A549 (cell line): Measurements from ENCODE around the gene MAGI2.

Source experiments
- CBX2 ChIP-seq: fragments of 200-600 bp; sonication (generic); IDR thresholded peaks from 2 replicates; pipeline ENCODE4 v1.6.1; 2016; ENCODE audit warnings: low read depth, mild to moderate bottlenecking, borderline replicate concordance
- CBX8 ChIP-seq: fragments of 200-600 bp; sonication (generic); IDR thresholded peaks from 2 replicates; pipeline ENCODE4 v1.6.1; 2016
- CHD2 ChIP-seq: fragments of 150-350 bp; IDR thresholded peaks from 2 replicates; pipeline ENCODE4 v1.6.1; 2014; ENCODE audit warnings: low read length; ENCODE audit not compliant: partially characterized antibody
- EP300 ChIP-seq, 2 experiments: fragments of >200 bp; sonication (Bioruptor Twin); formaldehyde crosslinking; IDR thresholded peaks; 2 replicates in 1 of 2; 3 replicates in 1 of 2; pipeline ENCODE4 v1.6.1; 2016 to 2017
- ESRRA ChIP-seq: fragments of 150-350 bp; IDR thresholded peaks from 2 replicates; pipeline ENCODE4 v1.6.1; 2014; ENCODE audit warnings: mild to moderate bottlenecking, low read length, borderline replicate concordance
- KDM1A ChIP-seq: fragments of 200-600 bp; sonication (generic); IDR thresholded peaks from 2 replicates; pipeline ENCODE4 v1.6.1; 2016; ENCODE audit warnings: low read depth, mild to moderate bottlenecking
- MAFK ChIP-seq: fragments of 450-650 bp; IDR thresholded peaks from 2 replicates; pipeline ENCODE4 v1.6.1; 2014; ENCODE audit not compliant: partially characterized antibody
- POLR2A ChIP-seq: IDR thresholded peaks from 2 replicates; pipeline ENCODE4 v1.6.1; 2012; ENCODE audit warnings: mild to moderate bottlenecking, low read length
- SMC3 ChIP-seq: fragments of >200 bp; sonication (Bioruptor Twin); formaldehyde crosslinking; IDR thresholded peaks from 3 replicates; pipeline ENCODE4 v1.6.1; 2018; ENCODE audit warnings: inconsistent platforms
- TF ChIP-seq, protein P1 (sequence below): fragments of 200-600 bp; sonication (generic); IDR thresholded peaks from 2 replicates; pipeline ENCODE4 v1.6.1; 2016; ENCODE audit warnings: antibody characterized with exemption, mild to moderate bottlenecking, moderate library complexity
- TF ChIP-seq, protein P2 (sequence below): fragments of >200 bp; sonication (Bioruptor Twin); formaldehyde crosslinking; IDR thresholded peaks from 3 replicates; pipeline ENCODE4 v1.5.1; 2016
- TF ChIP-seq, protein P3 (sequence below): fragments of 150-350 bp; IDR thresholded peaks from 2 replicates; pipeline ENCODE4 v1.6.1; 2014; ENCODE audit warnings: low read depth, mild to moderate bottlenecking, low read length
- TF ChIP-seq, protein P4 (sequence below): fragments of >200 bp; sonication (Bioruptor Twin); formaldehyde crosslinking; IDR thresholded peaks from 3 replicates; pipeline ENCODE4 v1.6.1; 2016

DNA sequence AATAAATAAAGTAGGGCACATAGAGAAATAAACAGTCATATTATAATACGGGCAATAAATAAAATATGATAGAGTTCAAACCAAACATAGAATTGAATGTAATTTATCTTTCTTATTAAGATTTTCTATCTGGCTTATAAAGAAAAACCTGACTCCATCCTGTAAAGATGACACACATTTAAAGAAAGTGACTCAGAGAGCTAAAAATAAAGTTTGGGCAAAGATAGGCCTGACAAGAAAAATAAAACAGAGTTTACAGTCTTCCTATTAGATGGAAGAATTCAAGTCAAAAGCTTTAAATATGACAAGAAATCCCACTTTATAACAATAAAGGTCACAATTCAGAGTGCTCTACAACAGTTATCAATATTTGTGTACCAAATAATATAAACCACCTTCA, 1074.3 kb downstream of the MAGI2 start:
- TF ChIP-seq MAFK (no peak), POLR2A (no peak), ESRRA (no peak), CBX8 (no peak), CHD2 (no peak), CBX2 (no peak), EP300 (IDR thresholded peaks at IDR 0.05) (no peak), SMC3 (no peak), KDM1A (no peak)
- TF ChIP-seq, protein P1, sequence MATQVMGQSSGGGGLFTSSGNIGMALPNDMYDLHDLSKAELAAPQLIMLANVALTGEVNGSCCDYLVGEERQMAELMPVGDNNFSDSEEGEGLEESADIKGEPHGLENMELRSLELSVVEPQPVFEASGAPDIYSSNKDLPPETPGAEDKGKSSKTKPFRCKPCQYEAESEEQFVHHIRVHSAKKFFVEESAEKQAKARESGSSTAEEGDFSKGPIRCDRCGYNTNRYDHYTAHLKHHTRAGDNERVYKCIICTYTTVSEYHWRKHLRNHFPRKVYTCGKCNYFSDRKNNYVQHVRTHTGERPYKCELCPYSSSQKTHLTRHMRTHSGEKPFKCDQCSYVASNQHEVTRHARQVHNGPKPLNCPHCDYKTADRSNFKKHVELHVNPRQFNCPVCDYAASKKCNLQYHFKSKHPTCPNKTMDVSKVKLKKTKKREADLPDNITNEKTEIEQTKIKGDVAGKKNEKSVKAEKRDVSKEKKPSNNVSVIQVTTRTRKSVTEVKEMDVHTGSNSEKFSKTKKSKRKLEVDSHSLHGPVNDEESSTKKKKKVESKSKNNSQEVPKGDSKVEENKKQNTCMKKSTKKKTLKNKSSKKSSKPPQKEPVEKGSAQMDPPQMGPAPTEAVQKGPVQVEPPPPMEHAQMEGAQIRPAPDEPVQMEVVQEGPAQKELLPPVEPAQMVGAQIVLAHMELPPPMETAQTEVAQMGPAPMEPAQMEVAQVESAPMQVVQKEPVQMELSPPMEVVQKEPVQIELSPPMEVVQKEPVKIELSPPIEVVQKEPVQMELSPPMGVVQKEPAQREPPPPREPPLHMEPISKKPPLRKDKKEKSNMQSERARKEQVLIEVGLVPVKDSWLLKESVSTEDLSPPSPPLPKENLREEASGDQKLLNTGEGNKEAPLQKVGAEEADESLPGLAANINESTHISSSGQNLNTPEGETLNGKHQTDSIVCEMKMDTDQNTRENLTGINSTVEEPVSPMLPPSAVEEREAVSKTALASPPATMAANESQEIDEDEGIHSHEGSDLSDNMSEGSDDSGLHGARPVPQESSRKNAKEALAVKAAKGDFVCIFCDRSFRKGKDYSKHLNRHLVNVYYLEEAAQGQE: no peak
- TF ChIP-seq, protein P2, sequence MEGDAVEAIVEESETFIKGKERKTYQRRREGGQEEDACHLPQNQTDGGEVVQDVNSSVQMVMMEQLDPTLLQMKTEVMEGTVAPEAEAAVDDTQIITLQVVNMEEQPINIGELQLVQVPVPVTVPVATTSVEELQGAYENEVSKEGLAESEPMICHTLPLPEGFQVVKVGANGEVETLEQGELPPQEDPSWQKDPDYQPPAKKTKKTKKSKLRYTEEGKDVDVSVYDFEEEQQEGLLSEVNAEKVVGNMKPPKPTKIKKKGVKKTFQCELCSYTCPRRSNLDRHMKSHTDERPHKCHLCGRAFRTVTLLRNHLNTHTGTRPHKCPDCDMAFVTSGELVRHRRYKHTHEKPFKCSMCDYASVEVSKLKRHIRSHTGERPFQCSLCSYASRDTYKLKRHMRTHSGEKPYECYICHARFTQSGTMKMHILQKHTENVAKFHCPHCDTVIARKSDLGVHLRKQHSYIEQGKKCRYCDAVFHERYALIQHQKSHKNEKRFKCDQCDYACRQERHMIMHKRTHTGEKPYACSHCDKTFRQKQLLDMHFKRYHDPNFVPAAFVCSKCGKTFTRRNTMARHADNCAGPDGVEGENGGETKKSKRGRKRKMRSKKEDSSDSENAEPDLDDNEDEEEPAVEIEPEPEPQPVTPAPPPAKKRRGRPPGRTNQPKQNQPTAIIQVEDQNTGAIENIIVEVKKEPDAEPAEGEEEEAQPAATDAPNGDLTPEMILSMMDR: no peak
- TF ChIP-seq, protein P3, sequence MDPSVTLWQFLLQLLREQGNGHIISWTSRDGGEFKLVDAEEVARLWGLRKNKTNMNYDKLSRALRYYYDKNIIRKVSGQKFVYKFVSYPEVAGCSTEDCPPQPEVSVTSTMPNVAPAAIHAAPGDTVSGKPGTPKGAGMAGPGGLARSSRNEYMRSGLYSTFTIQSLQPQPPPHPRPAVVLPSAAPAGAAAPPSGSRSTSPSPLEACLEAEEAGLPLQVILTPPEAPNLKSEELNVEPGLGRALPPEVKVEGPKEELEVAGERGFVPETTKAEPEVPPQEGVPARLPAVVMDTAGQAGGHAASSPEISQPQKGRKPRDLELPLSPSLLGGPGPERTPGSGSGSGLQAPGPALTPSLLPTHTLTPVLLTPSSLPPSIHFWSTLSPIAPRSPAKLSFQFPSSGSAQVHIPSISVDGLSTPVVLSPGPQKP: no peak
- TF ChIP-seq, protein P4, sequence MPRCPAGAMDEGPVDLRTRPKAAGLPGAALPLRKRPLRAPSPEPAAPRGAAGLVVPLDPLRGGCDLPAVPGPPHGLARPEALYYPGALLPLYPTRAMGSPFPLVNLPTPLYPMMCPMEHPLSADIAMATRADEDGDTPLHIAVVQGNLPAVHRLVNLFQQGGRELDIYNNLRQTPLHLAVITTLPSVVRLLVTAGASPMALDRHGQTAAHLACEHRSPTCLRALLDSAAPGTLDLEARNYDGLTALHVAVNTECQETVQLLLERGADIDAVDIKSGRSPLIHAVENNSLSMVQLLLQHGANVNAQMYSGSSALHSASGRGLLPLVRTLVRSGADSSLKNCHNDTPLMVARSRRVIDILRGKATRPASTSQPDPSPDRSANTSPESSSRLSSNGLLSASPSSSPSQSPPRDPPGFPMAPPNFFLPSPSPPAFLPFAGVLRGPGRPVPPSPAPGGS: no peak
